HG02973 (cell line): Measurements from ENCODE around the gene IGF2R.

Source experiments
- ATAC-seq: cut with Tn5 transposase; IDR thresholded peaks from one replicate; pipeline ENCODE4 v1.9.1; 2021; ENCODE audit warnings: moderate library complexity; ENCODE audit not compliant: unreplicated experiment

The IGF2R gene

DNA sequence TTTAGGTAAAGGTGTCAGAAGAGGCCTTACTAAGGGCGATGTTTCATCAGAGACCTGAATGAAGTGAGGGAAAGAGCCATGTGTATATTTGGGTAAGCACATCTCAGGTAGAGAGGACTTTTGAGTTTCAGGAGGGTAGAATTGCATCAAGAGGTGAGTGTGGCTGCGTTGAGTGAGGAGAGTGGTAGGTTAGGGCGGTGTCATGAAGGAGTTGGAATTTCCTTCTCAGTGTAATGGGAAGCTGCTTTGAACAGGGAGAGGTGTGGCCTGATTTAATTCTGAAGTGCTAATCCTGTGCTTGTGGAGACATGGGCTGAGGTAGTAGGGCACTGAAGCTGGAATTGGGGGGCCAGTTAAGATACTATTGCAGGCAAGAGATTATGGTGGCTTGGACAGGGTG lies 53.9 kb downstream of the IGF2R start:
- ATAC-seq = no peak

- no peak for ATAC-seq
Observed at GRCh38 chr6:160024152-160024551, 55.3 kb downstream of the IGF2R start.

DNA sequence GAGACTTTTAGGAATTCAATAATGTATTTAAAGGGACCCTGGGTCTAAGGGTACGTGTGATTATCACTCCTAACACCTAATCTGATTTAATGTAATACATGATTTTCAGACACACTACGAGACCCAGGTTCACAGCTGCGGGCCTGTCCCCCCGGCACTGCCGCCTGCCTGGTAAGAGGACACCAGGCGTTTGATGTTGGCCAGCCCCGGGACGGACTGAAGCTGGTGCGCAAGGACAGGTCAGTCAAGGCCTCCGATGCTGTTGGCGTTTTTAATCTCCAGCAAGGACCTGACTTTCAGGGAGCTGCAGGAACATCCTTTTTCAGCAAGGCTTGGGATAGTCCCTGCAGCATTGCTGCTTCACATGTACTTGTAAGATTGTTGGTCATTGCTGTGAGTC lies 58.2 kb downstream of the IGF2R start:
- ATAC-seq = no peak

GRCh38 chr6:160027931-160028330 lies 59.0 kb downstream of the IGF2R start:
- no peak for ATAC-seq

GRCh38 chr6:160028487-160029275 lies 59.8 kb downstream of the IGF2R start:
- no peak for ATAC-seq

DNA sequence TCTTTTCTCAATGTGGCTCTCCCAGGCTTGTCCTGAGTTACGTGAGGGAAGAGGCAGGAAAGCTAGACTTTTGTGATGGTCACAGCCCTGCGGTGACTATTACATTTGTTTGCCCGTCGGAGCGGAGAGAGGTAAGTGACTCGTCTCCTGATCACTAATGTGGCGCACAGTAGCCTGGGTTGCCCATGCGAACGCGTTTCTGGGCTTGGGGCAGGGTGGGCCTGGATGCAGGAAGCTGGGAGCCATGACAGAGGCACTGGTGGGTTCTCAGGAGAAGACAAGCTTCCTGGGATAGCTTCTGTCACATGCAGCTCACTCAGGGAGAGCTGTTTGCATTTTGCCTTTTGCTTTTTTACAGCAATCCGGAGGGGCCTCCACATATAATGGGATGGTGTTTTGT lies 60.6 kb downstream of the IGF2R start:
- ATAC-seq = no peak

DNA sequence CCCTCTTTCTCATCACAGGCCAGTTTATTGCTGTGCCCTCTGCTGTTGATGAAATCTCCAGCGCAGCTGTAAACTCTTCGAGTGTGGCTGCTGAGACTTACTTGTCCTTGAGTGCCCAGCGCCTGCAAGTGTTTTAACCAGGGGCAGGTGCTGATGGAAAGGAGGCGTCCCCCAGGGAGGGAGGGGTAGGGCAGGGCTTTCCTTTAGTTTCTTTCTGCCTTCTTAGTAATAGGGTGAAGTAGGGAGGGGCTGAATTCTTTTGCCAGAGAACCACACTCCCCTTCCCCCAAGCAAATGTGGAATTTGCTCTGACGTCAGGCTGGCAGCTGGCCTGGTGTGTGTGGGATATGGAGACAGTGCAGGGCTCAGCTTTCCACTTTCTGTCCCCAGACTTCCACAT lies 61.2 kb downstream of the IGF2R start:
- no peak for ATAC-seq

GRCh38 chr6:160031442-160031841 lies 62.6 kb downstream of the IGF2R start:
- ATAC-seq = no peak

DNA sequence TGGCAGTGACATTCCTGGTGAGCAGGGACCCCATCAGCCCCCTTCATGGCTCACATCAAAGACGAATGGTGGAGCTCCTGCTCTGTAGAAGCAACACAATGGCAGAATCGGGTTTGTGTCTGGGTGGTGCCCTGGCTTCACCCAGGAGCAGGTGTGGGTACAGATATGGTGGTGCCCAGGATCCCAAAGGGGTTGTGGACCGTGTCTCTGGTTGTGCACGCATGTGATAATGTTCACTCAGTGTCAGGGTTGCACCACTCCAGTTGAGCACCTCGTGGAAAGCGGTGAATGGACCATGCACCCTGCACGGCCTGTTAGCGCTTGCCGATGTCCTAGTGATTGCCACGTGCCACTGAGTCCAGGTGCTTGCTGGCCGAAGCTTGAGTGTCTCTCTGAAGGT lies 63.0 kb downstream of the IGF2R start:
- no peak for ATAC-seq

GRCh38 chr6:160032538-160032937 lies 63.7 kb downstream of the IGF2R start:
- ATAC-seq = no peak

DNA sequence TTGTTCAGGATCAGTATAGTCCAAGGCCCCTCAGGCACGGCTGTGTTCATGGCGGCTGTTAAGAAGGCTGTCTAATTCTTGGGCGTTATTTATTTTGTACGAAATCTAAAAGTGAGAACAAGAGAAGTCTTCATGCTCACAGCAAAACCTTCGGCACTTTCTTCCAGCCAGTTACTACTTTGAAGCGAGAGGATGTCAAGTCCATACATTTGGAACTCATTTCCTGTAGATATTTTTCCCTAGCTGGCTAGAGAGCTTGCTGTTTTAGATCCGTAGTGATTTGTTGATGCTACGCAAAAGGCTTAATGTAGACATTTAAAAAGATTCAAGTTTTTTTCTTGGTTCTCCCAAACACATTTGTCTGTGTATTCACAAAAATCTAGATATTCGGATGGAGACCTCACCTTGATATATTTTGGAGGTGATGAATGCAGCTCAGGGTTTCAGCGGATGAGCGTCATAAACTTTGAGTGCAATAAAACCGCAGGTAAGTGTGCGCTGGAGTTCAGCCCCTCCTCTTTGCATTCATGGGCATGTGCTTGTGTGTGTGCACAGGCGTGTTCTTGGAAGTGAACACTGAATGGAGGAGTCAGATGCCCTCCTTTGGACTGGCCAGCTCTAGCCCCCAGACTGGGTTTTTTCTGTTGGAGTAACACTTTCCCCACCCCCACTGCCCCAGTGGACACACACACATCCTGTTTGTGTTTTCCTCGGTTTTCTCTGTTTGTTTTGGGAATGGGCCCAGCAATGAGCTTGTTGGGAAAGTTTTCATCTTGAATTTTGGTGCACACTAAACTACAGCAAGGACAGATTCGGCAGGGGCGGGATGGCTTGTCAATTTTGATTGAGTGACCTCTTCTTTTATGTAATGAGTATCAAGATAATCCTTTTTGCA lies 65.4 kb downstream of the IGF2R start:
- ATAC-seq = no peak

DNA sequence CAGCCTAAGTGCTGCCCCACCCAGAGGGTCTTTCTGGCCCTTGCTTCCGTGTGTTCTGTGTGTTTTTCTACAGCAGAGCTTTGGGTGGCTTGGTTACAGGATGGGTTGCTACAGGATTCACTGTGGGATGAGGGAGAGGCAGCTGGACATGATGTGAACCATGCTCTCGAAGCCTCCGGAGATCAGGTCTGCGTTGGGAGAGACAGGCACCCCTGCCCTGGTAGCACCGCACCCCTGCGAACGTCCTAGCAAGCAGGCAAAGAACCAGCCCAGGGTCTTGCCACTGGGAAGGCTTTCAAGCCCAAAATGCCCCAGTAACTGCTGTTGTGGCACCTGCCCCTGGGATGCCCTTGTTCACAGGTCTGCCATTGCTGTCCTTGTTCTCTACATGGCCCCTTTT lies 66.4 kb downstream of the IGF2R start:
- no peak for ATAC-seq

- ATAC-seq = no peak
Observed at GRCh38 chr6:160035693-160036330, 66.9 kb downstream of the IGF2R start.

DNA sequence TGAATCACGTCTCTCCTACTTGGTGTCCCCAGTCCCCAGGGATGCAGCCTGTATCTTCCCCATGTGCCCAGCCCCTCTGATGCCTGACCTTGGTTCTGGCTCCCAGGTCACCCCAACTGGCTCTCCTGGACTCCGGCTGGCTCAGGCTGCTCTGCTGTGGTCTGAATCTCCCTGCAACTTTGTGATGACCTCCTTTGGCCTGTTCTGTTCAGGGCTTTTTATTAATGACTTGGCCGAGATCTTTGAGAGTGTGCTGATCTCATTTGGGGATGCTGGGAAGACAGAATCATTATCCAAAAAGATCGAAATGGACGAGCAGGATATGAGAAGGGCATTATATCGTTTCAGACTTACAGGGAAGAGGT lies 67.4 kb downstream of the IGF2R start:
- no peak for ATAC-seq

DNA sequence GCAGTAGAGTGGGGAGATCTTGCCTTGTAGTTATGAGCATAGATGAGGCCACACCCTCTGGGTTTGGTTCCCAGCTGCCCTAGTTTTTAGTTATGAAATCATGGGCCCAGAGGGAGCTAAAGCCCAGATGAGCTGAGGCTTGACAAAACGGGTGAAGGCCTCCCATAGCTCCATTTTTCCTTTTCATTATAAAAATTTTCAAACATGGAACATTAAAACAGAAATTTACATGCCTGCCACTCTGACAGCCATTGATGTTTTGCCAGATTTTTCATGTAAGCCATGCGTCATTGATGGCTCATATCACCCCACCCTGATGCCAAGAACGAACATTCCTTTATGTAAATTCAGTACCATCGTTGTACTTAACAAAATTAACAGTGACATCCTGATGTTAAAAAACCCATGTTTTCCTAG lies 67.9 kb downstream of the IGF2R start:
- ATAC-seq = no peak

DNA sequence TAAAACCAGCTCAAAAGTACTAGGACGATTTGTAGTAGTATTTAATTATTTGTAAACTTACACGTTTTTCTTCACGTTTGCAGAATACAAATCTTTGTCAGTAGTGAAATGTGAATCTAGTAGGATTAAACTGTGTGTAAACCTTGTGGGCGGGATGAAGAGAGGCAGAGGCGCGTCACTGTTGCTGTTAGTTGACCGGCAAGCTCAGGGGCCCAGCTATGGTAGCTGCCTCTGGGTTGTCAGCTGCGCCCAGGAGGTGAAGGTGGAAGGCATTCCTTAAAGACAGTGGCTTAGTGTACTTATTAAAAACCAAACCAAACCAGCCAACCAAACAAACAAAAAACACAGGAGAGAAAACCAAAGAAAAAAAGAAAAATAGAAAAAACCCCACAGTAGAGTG lies 69.6 kb downstream of the IGF2R start:
- no peak for ATAC-seq

- no peak for ATAC-seq
Observed at GRCh38 chr6:160039441-160039840, 70.6 kb downstream of the IGF2R start.

DNA sequence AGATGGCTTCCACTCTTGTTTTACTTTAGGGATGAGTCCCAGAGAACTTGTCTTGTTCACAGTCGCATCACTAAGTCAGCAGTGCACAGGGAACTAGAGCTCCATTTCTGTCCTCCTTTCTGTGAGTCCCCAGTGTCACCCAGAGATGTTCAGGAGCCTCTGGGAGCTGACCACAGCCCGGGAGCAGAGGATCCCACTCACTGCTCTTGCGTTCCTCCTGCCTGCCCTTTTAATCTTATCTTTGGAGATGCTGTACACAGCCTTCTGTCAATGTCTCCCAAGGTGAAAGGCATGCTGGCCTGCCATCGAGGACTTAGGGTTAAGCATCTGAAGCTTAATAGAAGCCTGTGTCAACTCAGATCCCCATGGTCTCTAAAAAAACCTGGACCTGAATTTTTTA lies 71.2 kb downstream of the IGF2R start:
- no peak for ATAC-seq

DNA sequence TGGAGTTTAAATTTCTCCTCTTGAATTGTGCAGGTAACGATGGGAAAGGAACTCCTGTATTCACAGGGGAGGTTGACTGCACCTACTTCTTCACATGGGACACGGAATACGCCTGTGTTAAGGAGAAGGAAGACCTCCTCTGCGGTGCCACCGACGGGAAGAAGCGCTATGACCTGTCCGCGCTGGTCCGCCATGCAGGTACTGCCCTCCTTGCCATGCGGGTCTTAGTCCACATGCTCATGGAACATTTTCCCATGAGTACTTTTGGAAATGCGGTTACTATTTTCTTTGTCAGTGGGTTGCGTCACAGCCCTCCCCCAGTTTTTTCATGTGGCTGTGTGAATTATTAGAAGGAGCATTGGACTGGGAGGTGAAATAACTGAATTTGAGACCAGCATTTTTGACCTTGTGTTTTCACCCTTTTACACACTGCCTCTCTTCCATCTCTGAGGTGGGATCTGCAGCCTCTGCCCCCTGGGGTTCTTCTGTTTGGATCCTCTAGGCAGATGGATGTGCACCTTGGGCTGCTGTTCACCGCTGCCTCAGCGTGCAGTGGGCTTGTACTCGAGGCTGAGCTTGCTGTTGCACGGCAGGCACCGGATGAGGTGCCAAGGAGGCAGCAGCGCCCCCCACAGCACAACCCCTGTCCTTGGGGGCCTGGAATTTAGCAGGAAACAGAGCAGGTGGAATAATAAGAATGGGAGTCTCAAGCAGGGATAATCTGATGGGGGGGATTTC lies 71.8 kb downstream of the IGF2R start:
- no peak for ATAC-seq

DNA sequence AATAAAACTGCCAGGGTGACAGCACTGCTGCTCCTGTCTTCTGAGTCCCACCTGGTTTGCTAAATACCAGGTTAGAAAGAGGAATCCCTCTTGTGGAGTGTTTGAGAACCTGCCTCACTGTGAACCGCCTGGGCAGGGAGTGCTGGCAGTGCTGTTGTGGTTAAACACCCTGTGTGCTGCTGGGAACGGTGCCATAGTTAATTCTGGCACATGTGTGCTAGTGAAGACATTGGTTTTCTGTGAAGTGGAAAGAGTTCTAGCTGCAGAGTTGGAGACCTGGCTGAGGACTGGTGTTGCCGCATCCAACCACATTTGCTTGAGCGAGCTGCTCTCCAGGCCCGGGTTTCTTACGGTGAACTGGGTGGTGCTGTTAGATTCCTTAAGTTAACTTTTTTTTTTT lies 72.7 kb downstream of the IGF2R start:
- no peak for ATAC-seq
